ENCODE data around the gene SRSF5.

SRSF5 gene

DNA sequence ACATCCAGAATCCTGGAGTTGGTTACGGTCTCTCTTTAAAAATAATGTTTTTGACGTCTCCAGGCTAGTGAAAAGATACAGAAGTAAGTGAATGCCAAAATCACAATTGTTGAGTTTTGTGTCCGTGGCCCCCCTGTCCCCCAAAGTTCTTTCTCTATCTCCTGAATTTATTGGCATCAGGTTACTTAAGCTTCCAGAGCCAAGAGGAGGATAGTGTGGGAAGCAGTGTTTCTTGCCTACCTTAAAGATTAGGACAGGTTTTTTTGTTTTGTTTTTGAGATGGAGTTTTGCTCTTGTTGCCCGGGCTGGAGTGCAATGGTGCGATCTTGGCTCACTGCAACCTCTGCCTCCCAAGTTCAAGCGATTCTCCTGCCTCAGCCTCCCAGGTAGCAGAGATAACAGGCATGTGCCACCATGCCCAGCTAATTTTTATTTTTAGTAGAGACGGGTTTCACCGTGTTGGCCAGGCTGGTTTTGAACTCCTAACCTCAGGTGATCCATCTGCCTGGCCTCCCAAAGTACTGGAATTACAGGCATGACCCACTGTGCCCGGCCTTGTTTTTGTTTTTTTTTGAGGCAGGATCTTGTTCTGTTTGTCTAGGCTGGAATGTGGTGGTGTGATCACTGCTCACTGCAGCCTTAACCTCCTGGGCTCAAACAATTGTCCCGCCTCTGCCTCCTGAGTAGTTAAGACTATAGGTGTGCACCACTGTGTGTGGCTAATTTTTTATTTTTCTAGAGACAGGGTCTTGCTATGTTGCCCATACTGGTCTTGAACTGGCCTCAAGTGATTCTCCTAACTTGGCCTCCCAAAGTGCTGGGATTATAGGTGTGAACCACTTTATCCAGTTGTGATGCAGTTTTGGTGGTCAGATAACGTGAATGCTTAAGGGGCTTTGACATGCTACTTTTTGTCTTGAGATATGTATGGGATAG is 5.4 kb downstream of the SRSF5 start:
- Histone ChIP-seq H3K36me3 (replicated peaks) (peaks cover 89% of the 10 kb centered on the region), H3K4me3 (ENCODE audit: low read depth, low read length) (no peak overlapping the region), H3K27me3 (replicated peaks) (no peaks in the 10 kb centered on the region), H3K27ac (no peak overlapping the region)
- TF ChIP-seq, protein P1, sequence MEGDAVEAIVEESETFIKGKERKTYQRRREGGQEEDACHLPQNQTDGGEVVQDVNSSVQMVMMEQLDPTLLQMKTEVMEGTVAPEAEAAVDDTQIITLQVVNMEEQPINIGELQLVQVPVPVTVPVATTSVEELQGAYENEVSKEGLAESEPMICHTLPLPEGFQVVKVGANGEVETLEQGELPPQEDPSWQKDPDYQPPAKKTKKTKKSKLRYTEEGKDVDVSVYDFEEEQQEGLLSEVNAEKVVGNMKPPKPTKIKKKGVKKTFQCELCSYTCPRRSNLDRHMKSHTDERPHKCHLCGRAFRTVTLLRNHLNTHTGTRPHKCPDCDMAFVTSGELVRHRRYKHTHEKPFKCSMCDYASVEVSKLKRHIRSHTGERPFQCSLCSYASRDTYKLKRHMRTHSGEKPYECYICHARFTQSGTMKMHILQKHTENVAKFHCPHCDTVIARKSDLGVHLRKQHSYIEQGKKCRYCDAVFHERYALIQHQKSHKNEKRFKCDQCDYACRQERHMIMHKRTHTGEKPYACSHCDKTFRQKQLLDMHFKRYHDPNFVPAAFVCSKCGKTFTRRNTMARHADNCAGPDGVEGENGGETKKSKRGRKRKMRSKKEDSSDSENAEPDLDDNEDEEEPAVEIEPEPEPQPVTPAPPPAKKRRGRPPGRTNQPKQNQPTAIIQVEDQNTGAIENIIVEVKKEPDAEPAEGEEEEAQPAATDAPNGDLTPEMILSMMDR (IDR thresholded peaks at IDR 0.05; ENCODE audit: low read depth, low read length, missing control alignments), result no peak
- DNase-seq, result no peak
- in situ Hi-C loops (cut with HindIII; ENCODE audit: low pct_ligation_motif_present, low sequenced_read_pairs), result no loop called here

DNA sequence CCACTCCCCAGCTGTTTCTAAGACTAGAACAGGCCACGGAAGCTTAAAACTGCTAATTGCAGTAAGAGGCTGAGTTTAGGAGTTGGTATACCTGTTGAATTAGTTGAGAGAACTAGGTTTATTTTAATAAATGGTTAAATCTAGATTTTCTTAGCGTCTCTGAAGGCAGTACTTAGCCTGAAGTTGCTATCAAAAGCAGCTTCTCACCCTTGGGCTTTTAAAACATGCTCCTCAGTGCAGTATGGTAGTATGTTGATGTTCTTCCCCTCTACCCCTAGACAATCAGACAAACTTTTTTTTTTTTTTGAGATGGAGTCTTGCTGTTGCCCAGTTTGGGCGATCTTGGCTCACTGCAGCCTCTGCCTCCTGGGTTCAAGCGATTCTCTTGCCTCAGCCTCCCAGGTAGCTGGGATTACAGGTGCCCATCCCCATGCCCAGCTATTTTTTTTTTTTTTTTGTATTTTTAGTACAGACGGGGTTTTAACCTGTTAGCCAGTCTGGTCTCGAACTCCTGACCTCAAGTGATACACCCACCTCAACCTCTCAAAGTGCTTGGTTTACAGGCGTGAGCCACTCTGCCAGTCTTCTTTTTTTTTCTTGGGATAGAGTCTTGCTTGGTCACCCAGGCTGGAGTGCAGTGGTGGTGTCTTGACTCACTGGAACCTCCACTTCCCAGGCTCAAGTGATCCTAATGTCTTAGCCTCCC is 6.8 kb downstream of the SRSF5 start:
- in situ Hi-C loops (cut with HindIII; ENCODE audit: low pct_ligation_motif_present, low sequenced_read_pairs), result no loop called here
- Histone ChIP-seq H3K27ac (no peak overlapping the region), H3K4me3 (ENCODE audit: low read depth, low read length) (no peak overlapping the region), H3K36me3 (replicated peaks) (peaks cover 89% of the 10 kb centered on the region), H3K27me3 (replicated peaks) (no peaks in the 10 kb centered on the region)
- no peak for DNase-seq
- TF ChIP-seq, protein P1 (IDR thresholded peaks at IDR 0.05; ENCODE audit: low read depth, low read length, missing control alignments), result no peak

DNA sequence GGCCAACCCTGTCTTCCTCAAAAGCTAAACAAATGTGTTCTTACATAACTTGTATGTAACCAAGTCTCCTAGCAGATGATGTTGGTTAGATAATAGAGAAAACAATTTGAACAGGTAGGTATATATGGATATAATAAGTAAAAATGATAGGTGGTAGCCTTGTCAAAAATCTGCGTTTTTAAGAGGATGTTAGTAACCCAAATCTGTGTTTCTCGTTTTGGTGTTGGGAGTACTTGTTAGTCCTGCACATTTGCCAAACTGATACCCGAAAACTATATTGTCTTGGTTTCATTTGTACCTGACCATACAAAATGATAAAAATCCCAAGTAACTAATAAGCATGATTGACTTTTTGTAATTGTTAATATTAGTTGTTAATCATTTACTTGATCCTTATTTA is 8.1 kb downstream of the SRSF5 start:
- TF ChIP-seq, protein P1 (IDR thresholded peaks at IDR 0.05; ENCODE audit: low read depth, low read length, missing control alignments), result no peak
- H3K27ac ChIP-seq, result no peak overlapping the region
- peaks cover 82% of the 10 kb centered on the region for H3K36me3 ChIP-seq (replicated peaks)
- in situ Hi-C loops (cut with HindIII; ENCODE audit: low pct_ligation_motif_present, low sequenced_read_pairs), result no loop called here
- no peaks in the 10 kb centered on the region for H3K27me3 ChIP-seq (replicated peaks)
- DNase-seq, result no peak
- H3K4me3 ChIP-seq (ENCODE audit: low read depth, low read length), result no peak overlapping the region

DNA sequence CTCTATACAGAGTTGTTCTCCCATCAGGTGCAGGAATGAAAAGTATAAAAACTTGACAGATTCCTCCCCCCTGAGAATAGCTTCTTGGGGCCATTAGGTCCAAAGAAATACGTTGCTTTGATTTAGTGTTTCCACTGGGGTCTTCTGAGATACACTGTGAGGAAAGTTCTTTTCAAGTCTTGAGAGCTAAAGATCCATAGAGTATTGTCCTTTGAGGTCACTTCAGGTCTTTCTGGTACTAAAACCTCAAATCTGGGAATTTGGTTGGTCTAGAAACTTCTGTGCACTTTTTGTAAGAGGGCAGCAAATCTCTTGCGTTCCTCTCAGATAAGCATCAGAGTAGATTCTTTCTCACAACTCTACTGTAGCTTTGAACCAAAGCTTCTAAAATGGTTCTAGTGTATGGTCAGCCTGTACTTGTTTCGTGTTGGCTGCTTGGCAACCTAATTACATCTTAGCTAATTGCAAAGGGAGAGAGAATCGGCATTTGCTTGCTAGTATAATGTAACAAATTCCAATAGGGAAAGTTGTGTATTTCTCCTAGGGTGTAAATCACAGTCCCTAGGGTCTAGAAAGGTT is 10.0 kb downstream of the SRSF5 start:
- Histone ChIP-seq H3K4me3 (ENCODE audit: low read depth, low read length) (no peak overlapping the region), H3K27me3 (replicated peaks) (no peaks in the 10 kb centered on the region), H3K36me3 (replicated peaks) (peaks cover 63% of the 10 kb centered on the region), H3K27ac (no peak overlapping the region)
- in situ Hi-C loops (cut with HindIII; ENCODE audit: low pct_ligation_motif_present, low sequenced_read_pairs), result no loop called here
- no peak for DNase-seq
- TF ChIP-seq, protein P1 (IDR thresholded peaks at IDR 0.05; ENCODE audit: low read depth, low read length, missing control alignments), result no peak

DNA sequence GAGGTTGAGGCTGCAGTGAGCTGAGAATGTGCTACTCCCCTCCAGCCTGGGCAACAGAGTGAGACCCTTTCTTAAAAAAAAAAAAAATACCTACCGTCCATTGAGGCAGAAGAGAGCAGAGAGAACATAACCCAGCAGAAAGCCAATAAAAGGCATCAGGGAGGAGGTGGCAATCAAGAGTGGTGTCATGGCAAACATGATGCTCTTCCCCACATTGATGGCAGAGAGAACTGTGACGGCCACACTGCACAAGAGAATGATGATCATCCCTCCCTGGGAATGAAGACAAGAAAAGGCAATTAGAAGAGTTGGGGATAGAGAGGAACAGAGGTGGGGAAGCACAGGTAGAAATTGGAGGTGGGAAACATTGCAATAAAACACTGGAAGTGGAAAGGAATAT is 12.1 kb downstream of the SRSF5 start:
- Histone ChIP-seq H3K27me3 (replicated peaks) (no peaks in the 10 kb centered on the region), H3K27ac (no peak overlapping the region), H3K4me3 (ENCODE audit: low read depth, low read length) (no peak overlapping the region), H3K36me3 (replicated peaks) (peaks cover 41% of the 10 kb centered on the region)
- TF ChIP-seq, protein P1 (IDR thresholded peaks at IDR 0.05; ENCODE audit: low read depth, low read length, missing control alignments), result no peak
- in situ Hi-C loops (cut with HindIII; ENCODE audit: low pct_ligation_motif_present, low sequenced_read_pairs), result no loop called here
- no peak for DNase-seq
